ENCODE measurements around the gene SLC18B1. TPM values are rescaled to one million over a fixed set of nuclear protein-coding genes. Genes with fewer than 3 reads are reported as not detected.

SLC18B1 gene
- total RNA-seq, 2 experiments from 2014 or later, result 8.5 to 9.0 TPM

DNA sequence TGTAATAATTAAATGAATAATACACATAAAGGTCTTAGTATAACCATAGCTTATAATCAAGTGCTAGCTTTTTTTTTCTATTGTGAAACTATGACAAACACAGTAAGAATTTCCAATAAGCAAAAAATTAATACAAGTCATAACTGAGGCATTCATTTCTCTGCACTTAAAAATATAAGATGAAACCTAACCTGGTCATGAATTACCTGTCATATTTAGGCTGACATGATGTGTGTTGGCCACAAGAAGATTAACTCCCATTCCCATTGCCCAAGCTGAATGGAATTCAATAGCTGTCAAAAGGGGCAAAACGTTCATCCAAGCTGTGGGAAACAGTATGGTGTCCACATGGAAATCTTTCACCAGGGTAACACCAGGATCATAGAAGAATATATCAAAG is 46.2 kb downstream of the SLC18B1 start:
- H3K36me3 ChIP-seq (ENCODE audit: insufficient read depth, low read length), result peaks cover 15% of the 10 kb centered on the region
- DNase-seq, result no peak
- intact Hi-C loops (cut with DNase I, micrococcal nuclease), result no loop called here

DNA sequence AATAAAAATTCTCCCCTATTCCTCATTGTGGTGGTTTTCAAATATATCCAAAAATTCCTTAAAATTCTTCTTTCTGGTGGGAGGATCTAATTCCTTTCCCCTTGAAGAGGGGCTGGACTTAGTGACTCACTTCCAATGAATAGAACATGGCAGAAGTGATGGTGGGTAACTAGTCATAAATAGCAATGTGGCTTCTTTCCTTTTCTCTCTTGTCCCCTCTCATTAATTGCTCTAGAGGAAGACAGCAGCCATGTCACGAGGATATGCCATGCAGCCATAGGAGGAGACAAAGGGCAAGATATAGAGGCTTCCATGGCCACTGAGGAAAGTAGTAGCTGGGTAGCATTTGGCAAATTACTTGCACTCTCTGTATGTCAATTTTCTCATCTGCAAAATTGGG is 46.6 kb downstream of the SLC18B1 start:
- Mint-ChIP-seq H3K4me3 (no peak overlapping the region), H3K27me3 (no peaks in the 10 kb centered on the region), H3K36me3 (ENCODE audit: low read depth) (peaks cover 84% of the 10 kb centered on the region), H3K4me1 (ENCODE audit: low read depth) (peaks cover 15% of the 10 kb centered on the region), H3K9me3 (no peaks in the 10 kb centered on the region), H3K27ac (no peak overlapping the region)
- ChIA-PET CTCF (no interaction called here), POLR2A (interaction anchor here (0.6 kb wide), 1 partner anchor 41 kb away, joined by 3 read pairs; no protein-coding TSS in a partner anchor)
- Histone ChIP-seq H3K27me3 (ENCODE audit: control insufficient read depth in 1 of 2, insufficient read depth in 2 of 2, low read length in 2 of 2) (no peaks in the 10 kb centered on the region), H3K4me1 (ENCODE audit: insufficient read depth, low read length) (peaks cover 7% of the 10 kb centered on the region), H3K9me3 (ENCODE audit: control insufficient read depth in 1 of 2, insufficient read depth in 1 of 2, low read length in 2 of 2) (no peaks in the 10 kb centered on the region), H3K27ac (ENCODE audit: low read depth in 1 of 2, low read length in 2 of 2) (no peak overlapping the region), H3K36me3 (ENCODE audit: insufficient read depth, low read length) (peaks cover 15% of the 10 kb centered on the region), H3K4me3 (ENCODE audit: low read length) (no peak overlapping the region)
- intact Hi-C loops (cut with DNase I, micrococcal nuclease), result no loop called here
- DNase-seq (no peak), ATAC-seq (ENCODE audit: poor library complexity) (no peak)
- TF ChIP-seq, protein P1, sequence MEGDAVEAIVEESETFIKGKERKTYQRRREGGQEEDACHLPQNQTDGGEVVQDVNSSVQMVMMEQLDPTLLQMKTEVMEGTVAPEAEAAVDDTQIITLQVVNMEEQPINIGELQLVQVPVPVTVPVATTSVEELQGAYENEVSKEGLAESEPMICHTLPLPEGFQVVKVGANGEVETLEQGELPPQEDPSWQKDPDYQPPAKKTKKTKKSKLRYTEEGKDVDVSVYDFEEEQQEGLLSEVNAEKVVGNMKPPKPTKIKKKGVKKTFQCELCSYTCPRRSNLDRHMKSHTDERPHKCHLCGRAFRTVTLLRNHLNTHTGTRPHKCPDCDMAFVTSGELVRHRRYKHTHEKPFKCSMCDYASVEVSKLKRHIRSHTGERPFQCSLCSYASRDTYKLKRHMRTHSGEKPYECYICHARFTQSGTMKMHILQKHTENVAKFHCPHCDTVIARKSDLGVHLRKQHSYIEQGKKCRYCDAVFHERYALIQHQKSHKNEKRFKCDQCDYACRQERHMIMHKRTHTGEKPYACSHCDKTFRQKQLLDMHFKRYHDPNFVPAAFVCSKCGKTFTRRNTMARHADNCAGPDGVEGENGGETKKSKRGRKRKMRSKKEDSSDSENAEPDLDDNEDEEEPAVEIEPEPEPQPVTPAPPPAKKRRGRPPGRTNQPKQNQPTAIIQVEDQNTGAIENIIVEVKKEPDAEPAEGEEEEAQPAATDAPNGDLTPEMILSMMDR (IDR thresholded peaks at IDR 0.05), result no peak

More for the DNA sequence above, 46.2 kb downstream of the SLC18B1 start:
- H3K4me3 Mint-ChIP-seq, result no peak overlapping the region
- Histone ChIP-seq H3K27me3 (ENCODE audit: control insufficient read depth in 1 of 2, insufficient read depth in 2 of 2, low read length in 2 of 2) (no peaks in the 10 kb centered on the region), H3K4me1 (ENCODE audit: insufficient read depth, low read length) (peaks cover 7% of the 10 kb centered on the region), H3K27ac (ENCODE audit: low read depth in 1 of 2, low read length in 2 of 2) (no peak overlapping the region), H3K9me3 (ENCODE audit: control insufficient read depth in 1 of 2, insufficient read depth in 1 of 2, low read length in 2 of 2) (no peaks in the 10 kb centered on the region), H3K4me3 (ENCODE audit: low read length) (no peak overlapping the region)
- no peak overlapping the region for H3K27ac Mint-ChIP-seq
- peaks cover 15% of the 10 kb centered on the region for H3K4me1 Mint-ChIP-seq (ENCODE audit: low read depth)
- TF ChIP-seq, protein P1 (IDR thresholded peaks at IDR 0.05), result no peak
- H3K36me3 Mint-ChIP-seq (ENCODE audit: low read depth), result peaks cover 80% of the 10 kb centered on the region
- no peaks in the 10 kb centered on the region for H3K27me3 Mint-ChIP-seq
- ChIA-PET CTCF (no interaction called here), POLR2A (interaction anchor here (0.6 kb wide), 1 partner anchor 41 kb away, joined by 3 read pairs; no protein-coding TSS in a partner anchor)
- ATAC-seq (ENCODE audit: poor library complexity), result no peak
- no peaks in the 10 kb centered on the region for H3K9me3 Mint-ChIP-seq

DNA sequence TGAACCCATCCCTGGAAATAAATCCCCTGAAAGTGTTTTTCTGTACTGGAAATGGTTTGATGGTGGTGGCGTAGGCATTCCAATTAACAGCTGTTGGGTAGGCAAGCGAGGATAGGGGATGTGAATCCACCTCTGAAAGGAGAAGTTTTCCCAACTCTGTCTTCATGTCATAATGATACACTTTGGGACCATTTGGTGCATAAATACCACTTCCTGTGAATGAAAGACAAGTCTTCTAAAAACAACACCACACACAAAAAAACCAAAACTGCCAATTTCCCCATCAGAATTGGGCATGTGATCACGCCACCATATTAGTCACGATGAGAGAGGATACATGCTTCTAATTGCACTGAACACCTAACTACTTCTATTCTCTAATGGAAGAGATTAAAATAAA is 47.1 kb downstream of the SLC18B1 start:
- peaks cover 7% of the 10 kb centered on the region for H3K4me1 ChIP-seq (ENCODE audit: insufficient read depth, low read length)
- ChIA-PET CTCF (no interaction called here), POLR2A (no interaction called here)
- H3K36me3 ChIP-seq (ENCODE audit: insufficient read depth, low read length), result peaks cover 15% of the 10 kb centered on the region
- H3K4me3 ChIP-seq (ENCODE audit: low read length), result no peak overlapping the region
- ATAC-seq (ENCODE audit: poor library complexity) (no peak), DNase-seq (peak in 2 of 14 experiments; percentile 20 to 37)
- no peaks in the 10 kb centered on the region for H3K9me3 Mint-ChIP-seq
- H3K4me3 Mint-ChIP-seq, result no peak overlapping the region
- H3K27ac ChIP-seq (ENCODE audit: low read depth in 1 of 2, low read length in 2 of 2), result no peak overlapping the region
- TF ChIP-seq, protein P1 (IDR thresholded peaks at IDR 0.05), result no peak
- no peaks in the 10 kb centered on the region for H3K27me3 Mint-ChIP-seq
- H3K4me1 Mint-ChIP-seq (ENCODE audit: low read depth), result peaks cover 15% of the 10 kb centered on the region
- intact Hi-C loops (cut with DNase I, micrococcal nuclease), result no loop called here
- H3K36me3 Mint-ChIP-seq (ENCODE audit: low read depth), result peaks cover 90% of the 10 kb centered on the region
- no peaks in the 10 kb centered on the region for H3K27me3 ChIP-seq (ENCODE audit: control insufficient read depth in 1 of 2, insufficient read depth in 2 of 2, low read length in 2 of 2)
- no peak overlapping the region for H3K27ac Mint-ChIP-seq
- H3K9me3 ChIP-seq (ENCODE audit: control insufficient read depth in 1 of 2, insufficient read depth in 1 of 2, low read length in 2 of 2), result no peaks in the 10 kb centered on the region
